ENCODE results near the gene KLHL18. TPM values are rescaled to one million over a fixed set of nuclear protein-coding genes. Genes with fewer than 3 reads are reported as not detected.
A peak's percentile ranks its signal among the peaks of the same experiment; 100 is the strongest.

Gene KLHL18
- 10 to 100 TPM; 22.6 to 28.9 TPM for polyA plus RNA-seq

DNA sequence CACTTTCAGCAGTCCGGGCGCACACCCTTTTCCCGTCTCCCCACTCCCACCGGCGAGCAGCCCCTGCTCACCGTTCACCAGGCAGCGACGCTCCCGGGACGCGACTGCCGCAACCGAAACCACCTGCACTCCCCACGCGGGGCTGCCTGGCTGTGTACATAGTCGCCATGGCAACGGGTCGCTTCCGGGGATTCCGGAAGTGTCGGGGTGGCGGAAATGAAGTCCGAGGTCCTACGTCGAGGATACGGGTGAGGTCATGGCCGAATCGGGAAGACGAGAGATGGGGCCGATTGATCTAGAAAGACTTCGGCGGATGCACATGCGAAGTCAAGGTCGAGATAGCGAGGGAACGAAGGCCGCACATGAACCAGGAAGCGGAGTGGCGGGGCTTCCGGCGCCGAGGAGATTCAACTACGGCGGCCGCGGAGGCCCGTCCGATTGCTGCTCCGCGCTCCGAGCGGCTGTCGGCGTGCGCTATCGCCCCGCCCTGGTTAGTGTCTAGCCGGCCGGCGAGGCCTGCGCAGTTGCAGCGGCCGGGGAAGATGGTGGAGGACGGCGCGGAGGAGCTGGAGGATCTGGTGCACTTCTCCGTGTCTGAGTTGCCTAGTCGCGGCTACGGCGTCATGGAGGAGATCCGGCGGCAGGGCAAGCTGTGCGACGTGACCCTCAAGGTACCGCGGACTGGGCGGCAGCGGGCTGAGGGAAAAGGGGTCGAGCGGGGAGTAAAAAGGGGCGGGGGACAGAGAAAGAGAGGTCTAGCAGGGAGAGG is at the start of gene KLHL18, which contains the start of gene KIF9:
KLHL18 (plus strand) TSS at position 521 of the 769 bp plus-strand sequence; CDS start at position 543, 22 bp downstream.
KIF9 (minus strand) TSS at position 376 of the 769 bp plus-strand sequence. CDS start 5,425 bp downstream, outside the sequence.
- Histone ChIP-seq H3K4me3 (ENCODE audit: low read depth in 1 of 2, low read length in 2 of 2) (peak within 1 kb of the TSS; percentile 97), H3K27me3 (ENCODE audit: control insufficient read depth in 1 of 2, insufficient read depth in 2 of 2, low read length in 2 of 2) (no peaks in the 10 kb centered on the region), H3K4me1 (ENCODE audit: control insufficient read depth in 2 of 2, insufficient read depth in 2 of 2, low read length in 1 of 2) (no peaks in the 10 kb centered on the region), H3K36me3 (ENCODE audit: control insufficient read depth in 2 of 2, insufficient read depth in 2 of 2, low read length in 1 of 2) (no peaks in the 10 kb centered on the region), H3K9me3 (ENCODE audit: control insufficient read depth in 2 of 2, insufficient read depth in 1 of 2, low read depth in 1 of 2, low read length in 1 of 2) (no peaks in the 10 kb centered on the region), H3K27ac (ENCODE audit: low read depth in 2 of 2, low read length in 1 of 2) (peak within 1 kb of the TSS; percentile 98 to 99)
- WGBS, 2 donors = 0% methylated on average over 82 of the region's 82 CpGs

DNA sequence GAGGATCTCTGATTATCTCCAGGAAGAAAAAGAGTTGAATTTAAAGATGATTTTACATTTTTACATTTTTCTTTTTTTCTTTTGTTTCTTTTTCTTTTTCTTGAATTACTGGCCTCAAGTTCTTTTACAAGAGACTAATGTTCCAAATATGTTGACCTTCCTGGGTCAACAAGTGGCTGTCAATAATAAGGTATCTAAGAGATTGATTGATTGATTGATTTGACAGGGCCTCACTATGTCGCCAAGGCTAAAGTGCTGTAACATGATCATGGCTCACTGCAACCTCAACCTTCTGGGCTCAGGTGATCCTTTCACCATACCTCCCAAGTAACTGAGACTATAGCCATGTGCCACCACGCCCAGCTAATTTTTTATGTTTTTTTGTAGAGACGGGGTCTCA is 44.7 kb upstream of the KLHL18 start:
- no peaks in the 10 kb centered on the region for H3K27me3 ChIP-seq (ENCODE audit: control insufficient read depth in 1 of 2, insufficient read depth in 2 of 2, low read length in 2 of 2)
- H3K4me1 ChIP-seq (ENCODE audit: control insufficient read depth in 2 of 2, insufficient read depth in 2 of 2, low read length in 1 of 2) = no peaks in the 10 kb centered on the region
- H3K36me3 ChIP-seq (ENCODE audit: control insufficient read depth in 2 of 2, insufficient read depth in 2 of 2, low read length in 1 of 2) = no peaks in the 10 kb centered on the region
- no peak overlapping the region for H3K27ac ChIP-seq (ENCODE audit: low read depth in 2 of 2, low read length in 1 of 2)
- no peak overlapping the region for H3K4me3 ChIP-seq (ENCODE audit: low read depth in 1 of 2, low read length in 2 of 2)
- WGBS, 2 donors = 92 to 96% methylated on average over 3 of the region's 3 CpGs
- H3K9me3 ChIP-seq (ENCODE audit: control insufficient read depth in 2 of 2, insufficient read depth in 1 of 2, low read depth in 1 of 2, low read length in 1 of 2) = no peaks in the 10 kb centered on the region

DNA sequence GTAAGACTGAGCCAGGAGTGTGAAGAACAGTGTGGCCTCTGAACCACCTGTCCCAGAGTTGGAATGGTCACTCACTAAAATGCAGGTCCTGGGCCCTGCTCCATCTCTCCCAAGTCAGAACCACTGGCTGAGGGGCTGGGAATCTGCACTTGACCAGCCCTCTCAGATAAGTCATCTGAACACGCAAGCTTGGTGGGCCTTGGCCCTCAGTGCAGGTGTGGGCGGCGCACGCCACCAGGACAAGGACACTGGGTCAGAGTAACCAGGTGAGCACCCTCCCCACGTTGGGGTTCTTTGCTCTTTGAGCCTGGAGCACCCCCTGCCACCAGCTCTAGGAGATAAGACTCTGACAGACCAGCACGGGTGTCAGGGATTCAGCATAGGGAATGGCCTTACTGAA is 42.8 kb upstream of the KLHL18 start:
- Histone ChIP-seq H3K4me1 (ENCODE audit: control insufficient read depth in 2 of 2, insufficient read depth in 2 of 2, low read length in 1 of 2) (no peaks in the 10 kb centered on the region), H3K27me3 (ENCODE audit: control insufficient read depth in 1 of 2, insufficient read depth in 2 of 2, low read length in 2 of 2) (no peaks in the 10 kb centered on the region), H3K9me3 (ENCODE audit: control insufficient read depth in 2 of 2, insufficient read depth in 1 of 2, low read depth in 1 of 2, low read length in 1 of 2) (no peaks in the 10 kb centered on the region), H3K4me3 (ENCODE audit: low read depth in 1 of 2, low read length in 2 of 2) (no peak overlapping the region), H3K36me3 (ENCODE audit: control insufficient read depth in 2 of 2, insufficient read depth in 2 of 2, low read length in 1 of 2) (no peaks in the 10 kb centered on the region), H3K27ac (ENCODE audit: low read depth in 2 of 2, low read length in 1 of 2) (no peak overlapping the region)
- 89 to 91% methylated on average over 6 of the region's 6 CpGs for WGBS, 2 donors

DNA sequence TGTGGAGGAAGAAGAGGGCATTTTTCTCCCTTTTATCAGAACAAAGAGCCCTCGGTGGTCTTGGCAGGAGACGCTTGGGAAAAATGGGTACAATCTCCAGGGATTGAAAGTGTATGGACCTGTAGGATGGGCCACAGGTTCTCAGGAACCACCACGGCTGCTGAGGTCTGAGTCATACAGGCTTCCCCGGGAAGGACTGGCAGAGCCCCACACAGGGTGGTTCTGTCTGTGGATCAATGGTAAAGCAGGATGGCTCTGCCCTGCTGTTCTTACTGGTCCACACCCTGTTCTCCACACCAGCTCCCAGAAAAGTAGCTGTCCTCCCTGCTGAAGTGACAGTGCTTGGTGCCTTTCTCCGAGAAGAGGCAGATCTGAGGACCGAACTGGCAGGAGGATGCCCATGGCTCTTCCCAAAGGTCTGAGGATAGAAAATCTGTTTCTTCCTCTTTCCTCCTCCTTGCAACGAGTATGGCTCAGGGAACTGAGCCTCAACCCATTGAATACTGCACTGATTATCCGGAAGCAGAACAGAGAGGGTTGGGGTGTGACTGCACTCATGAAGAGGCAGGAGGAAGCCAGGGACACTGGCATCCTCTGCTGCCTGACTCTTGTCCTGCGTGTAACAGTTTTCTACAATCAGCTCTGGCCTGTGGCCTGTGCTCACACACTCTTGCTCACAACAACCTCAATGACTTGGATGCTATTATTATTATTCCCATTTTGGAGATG is 39.2 kb upstream of the KLHL18 start:
- Histone ChIP-seq H3K36me3 (ENCODE audit: control insufficient read depth in 2 of 2, insufficient read depth in 2 of 2, low read length in 1 of 2) (no peaks in the 10 kb centered on the region), H3K9me3 (ENCODE audit: control insufficient read depth in 2 of 2, insufficient read depth in 1 of 2, low read depth in 1 of 2, low read length in 1 of 2) (no peaks in the 10 kb centered on the region), H3K4me1 (ENCODE audit: control insufficient read depth in 2 of 2, insufficient read depth in 2 of 2, low read length in 1 of 2) (no peaks in the 10 kb centered on the region), H3K27ac (ENCODE audit: low read depth in 2 of 2, low read length in 1 of 2) (no peak overlapping the region), H3K4me3 (ENCODE audit: low read depth in 1 of 2, low read length in 2 of 2) (no peak overlapping the region), H3K27me3 (ENCODE audit: control insufficient read depth in 1 of 2, insufficient read depth in 2 of 2, low read length in 2 of 2) (no peaks in the 10 kb centered on the region)
- 78 to 82% methylated on average over 9 of the region's 9 CpGs for WGBS, 2 donors

DNA sequence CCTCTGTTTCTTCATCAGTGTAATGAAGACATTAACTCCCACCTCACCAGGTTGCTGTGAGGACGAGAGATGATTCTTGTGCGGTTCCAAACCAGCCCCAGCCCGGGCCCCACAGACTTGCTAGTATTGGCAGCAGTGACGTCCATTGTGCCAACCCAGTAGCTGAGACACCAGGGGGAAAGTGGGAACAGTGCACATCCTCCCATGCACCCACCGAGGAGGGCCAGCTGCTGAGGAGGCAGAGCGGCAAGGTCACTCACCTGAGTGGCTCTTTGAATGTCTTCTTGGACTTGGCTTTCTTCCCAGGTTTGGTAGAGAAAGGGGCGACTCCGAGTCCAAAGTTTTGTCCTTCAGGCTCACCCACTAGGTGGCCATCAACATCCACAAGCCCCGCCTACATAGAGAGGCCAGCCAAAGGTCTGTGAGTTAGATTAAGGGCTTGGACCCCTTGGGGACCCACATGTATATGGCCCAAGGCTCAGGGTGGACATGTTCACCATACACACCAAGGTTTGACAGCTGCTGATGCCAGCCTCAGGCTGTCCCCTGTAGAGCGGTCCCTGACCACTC is 38.1 kb upstream of the KLHL18 start:
- no peaks in the 10 kb centered on the region for H3K4me1 ChIP-seq (ENCODE audit: control insufficient read depth in 2 of 2, insufficient read depth in 2 of 2, low read length in 1 of 2)
- no peaks in the 10 kb centered on the region for H3K9me3 ChIP-seq (ENCODE audit: control insufficient read depth in 2 of 2, insufficient read depth in 1 of 2, low read depth in 1 of 2, low read length in 1 of 2)
- 83 to 89% methylated on average over 10 of the region's 10 CpGs for WGBS, 2 donors
- H3K27me3 ChIP-seq (ENCODE audit: control insufficient read depth in 1 of 2, insufficient read depth in 2 of 2, low read length in 2 of 2) = no peaks in the 10 kb centered on the region
- no peak overlapping the region for H3K27ac ChIP-seq (ENCODE audit: low read depth in 2 of 2, low read length in 1 of 2)
- H3K36me3 ChIP-seq (ENCODE audit: control insufficient read depth in 2 of 2, insufficient read depth in 2 of 2, low read length in 1 of 2) = no peaks in the 10 kb centered on the region
- H3K4me3 ChIP-seq (ENCODE audit: low read depth in 1 of 2, low read length in 2 of 2) = no peak overlapping the region

DNA sequence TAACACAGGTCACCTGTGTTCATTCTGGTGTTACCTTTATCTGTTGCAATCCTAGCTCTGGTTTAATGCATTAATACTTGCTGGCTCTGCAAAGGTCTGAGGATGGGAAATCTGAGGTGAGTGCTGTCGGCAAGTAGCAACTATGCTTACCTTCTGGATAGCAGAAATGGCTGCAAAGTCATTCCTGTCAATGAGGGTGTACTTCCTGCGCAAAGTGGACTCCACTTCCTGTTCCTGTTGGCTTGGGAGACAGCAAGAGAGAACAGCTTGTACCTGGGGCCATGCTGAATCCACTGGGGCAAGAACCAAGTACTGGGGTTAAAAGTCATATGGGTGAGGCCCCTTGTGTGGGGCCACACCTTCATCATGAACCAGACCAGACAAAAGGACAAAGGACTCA is 37.5 kb upstream of the KLHL18 start:
- H3K27me3 ChIP-seq (ENCODE audit: control insufficient read depth in 1 of 2, insufficient read depth in 2 of 2, low read length in 2 of 2) = no peaks in the 10 kb centered on the region
- H3K4me1 ChIP-seq (ENCODE audit: control insufficient read depth in 2 of 2, insufficient read depth in 2 of 2, low read length in 1 of 2) = no peaks in the 10 kb centered on the region
- H3K4me3 ChIP-seq (ENCODE audit: low read depth in 1 of 2, low read length in 2 of 2) = no peak overlapping the region
- H3K36me3 ChIP-seq (ENCODE audit: control insufficient read depth in 2 of 2, insufficient read depth in 2 of 2, low read length in 1 of 2) = no peaks in the 10 kb centered on the region
- H3K9me3 ChIP-seq (ENCODE audit: control insufficient read depth in 2 of 2, insufficient read depth in 1 of 2, low read depth in 1 of 2, low read length in 1 of 2) = no peaks in the 10 kb centered on the region
- H3K27ac ChIP-seq (ENCODE audit: low read depth in 2 of 2, low read length in 1 of 2) = no peak overlapping the region
- 97% methylated on average over 2 of the region's 2 CpGs for WGBS, 2 donors

DNA sequence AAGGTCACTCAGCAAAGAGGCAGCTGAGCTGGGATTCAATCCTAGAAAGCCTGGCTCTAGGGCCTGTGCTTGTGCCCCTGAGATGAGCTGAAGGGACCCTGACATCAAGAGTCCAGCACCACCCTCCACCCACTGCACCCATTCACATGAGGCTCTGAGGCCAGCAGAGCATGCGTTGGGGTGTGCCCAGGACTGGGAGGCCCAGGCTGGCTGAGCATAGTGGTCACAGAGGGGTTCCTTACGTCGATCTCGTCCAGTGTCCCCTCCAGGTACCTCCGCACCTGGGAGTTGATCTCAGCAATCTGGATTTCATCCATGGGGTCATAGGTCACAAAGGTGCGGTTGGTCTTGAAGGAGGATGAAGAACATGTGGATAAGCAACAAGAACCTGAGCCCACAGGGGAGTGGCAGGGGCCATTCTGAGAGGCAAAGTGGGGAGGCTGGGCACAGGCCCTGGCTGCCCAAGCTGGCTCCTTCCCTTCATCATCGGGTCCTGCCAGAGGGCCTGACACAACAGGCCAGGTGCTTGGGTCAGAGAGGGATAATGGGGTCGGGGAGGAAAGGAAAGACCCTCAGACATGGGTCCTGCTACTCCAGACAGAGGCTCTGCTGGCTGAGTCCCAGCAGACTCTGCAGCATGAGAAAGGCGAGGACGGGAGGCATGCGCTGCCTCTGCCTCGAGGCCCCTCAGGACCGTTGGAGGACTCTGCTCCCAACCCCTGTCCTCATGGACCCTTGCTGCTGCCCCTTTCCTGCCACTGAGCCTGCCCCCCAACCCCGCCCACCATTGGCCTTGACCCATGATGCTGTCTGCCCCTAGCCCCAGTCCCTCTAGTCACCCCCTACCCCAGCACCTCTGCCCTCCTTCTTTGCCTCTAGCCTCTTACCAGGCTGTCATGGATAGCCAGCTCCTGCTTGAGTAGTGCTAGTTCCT is 35.3 kb upstream of the KLHL18 start:
- Histone ChIP-seq H3K27me3 (ENCODE audit: control insufficient read depth in 1 of 2, insufficient read depth in 2 of 2, low read length in 2 of 2) (no peaks in the 10 kb centered on the region), H3K36me3 (ENCODE audit: control insufficient read depth in 2 of 2, insufficient read depth in 2 of 2, low read length in 1 of 2) (no peaks in the 10 kb centered on the region), H3K27ac (ENCODE audit: low read depth in 2 of 2, low read length in 1 of 2) (no peak overlapping the region), H3K4me3 (ENCODE audit: low read depth in 1 of 2, low read length in 2 of 2) (no peak overlapping the region), H3K4me1 (ENCODE audit: control insufficient read depth in 2 of 2, insufficient read depth in 2 of 2, low read length in 1 of 2) (no peaks in the 10 kb centered on the region), H3K9me3 (ENCODE audit: control insufficient read depth in 2 of 2, insufficient read depth in 1 of 2, low read depth in 1 of 2, low read length in 1 of 2) (no peaks in the 10 kb centered on the region)
- WGBS, 2 donors = 92 to 93% methylated on average over 14 of the region's 14 CpGs

DNA sequence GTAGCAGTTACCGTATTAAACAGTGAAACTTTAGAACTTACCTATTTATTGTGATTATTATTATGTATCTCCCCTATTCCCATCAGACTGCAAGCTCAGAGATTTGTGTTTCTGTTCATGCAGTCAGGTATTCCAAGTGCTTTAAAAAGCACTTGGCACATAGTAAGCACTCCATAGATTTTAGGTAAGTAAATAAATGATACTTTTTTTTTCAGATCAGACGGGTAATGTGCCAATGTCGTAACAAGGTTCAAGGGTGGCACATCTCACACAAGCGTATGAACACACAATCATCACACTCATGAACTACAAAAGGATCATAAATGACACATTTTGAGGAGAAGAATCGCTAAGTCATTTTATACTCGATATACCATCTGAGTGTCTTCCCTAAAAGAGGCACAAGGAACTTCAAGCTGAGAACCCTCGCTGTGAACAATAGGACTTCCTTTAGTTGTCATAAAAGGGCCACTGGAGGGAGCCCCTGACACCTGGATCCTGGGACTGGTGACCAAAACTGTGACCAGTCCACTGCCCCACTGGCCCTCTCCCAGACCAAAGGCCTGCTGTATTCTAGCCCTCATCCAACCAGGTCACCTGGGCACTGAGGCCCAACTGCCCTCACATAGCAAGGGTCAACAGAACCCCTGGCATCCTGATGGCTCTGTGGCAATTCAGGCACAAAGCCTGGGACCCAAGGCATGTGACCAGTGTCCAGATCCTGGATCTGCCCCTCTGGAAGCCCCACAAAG is 32.3 kb upstream of the KLHL18 start:
- H3K36me3 ChIP-seq (ENCODE audit: control insufficient read depth in 2 of 2, insufficient read depth in 2 of 2, low read length in 1 of 2) = no peaks in the 10 kb centered on the region
- no peak overlapping the region for H3K4me3 ChIP-seq (ENCODE audit: low read depth in 1 of 2, low read length in 2 of 2)
- no peaks in the 10 kb centered on the region for H3K4me1 ChIP-seq (ENCODE audit: control insufficient read depth in 2 of 2, insufficient read depth in 2 of 2, low read length in 1 of 2)
- H3K27ac ChIP-seq (ENCODE audit: low read depth in 2 of 2, low read length in 1 of 2) = no peak overlapping the region
- H3K9me3 ChIP-seq (ENCODE audit: control insufficient read depth in 2 of 2, insufficient read depth in 1 of 2, low read depth in 1 of 2, low read length in 1 of 2) = no peaks in the 10 kb centered on the region
- H3K27me3 ChIP-seq (ENCODE audit: control insufficient read depth in 1 of 2, insufficient read depth in 2 of 2, low read length in 2 of 2) = no peaks in the 10 kb centered on the region
- WGBS, 2 donors = 81 to 85% methylated on average over 7 of the region's 7 CpGs
